ENCODE data around the gene LDB1. TPM values are rescaled to one million over a fixed set of nuclear protein-coding genes. Genes with fewer than 3 reads are reported as not detected.

The LDB1 gene
- total RNA-seq, 1 experiment from 2014 or later = 63.9 TPM

GRCh38 chr10:102123223-102123622 lies 3.1 kb upstream of the LDB1 start (continued):
- TF ChIP-seq ELF1 (IDR thresholded peaks at IDR 0.05; ENCODE audit: borderline replicate concordance, low read depth) = no peak
- TF ChIP-seq, protein P1, sequence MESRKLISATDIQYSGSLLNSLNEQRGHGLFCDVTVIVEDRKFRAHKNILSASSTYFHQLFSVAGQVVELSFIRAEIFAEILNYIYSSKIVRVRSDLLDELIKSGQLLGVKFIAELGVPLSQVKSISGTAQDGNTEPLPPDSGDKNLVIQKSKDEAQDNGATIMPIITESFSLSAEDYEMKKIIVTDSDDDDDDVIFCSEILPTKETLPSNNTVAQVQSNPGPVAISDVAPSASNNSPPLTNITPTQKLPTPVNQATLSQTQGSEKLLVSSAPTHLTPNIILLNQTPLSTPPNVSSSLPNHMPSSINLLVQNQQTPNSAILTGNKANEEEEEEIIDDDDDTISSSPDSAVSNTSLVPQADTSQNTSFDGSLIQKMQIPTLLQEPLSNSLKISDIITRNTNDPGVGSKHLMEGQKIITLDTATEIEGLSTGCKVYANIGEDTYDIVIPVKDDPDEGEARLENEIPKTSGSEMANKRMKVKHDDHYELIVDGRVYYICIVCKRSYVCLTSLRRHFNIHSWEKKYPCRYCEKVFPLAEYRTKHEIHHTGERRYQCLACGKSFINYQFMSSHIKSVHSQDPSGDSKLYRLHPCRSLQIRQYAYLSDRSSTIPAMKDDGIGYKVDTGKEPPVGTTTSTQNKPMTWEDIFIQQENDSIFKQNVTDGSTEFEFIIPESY (IDR thresholded peaks at IDR 0.05; ENCODE audit: extremely low read depth, insufficient replicate concordance, low read length) = no peak
- TF ChIP-seq ZNF274 (IDR thresholded peaks at IDR 0.05; ENCODE audit: low read depth, low read length) = no peak

DNA sequence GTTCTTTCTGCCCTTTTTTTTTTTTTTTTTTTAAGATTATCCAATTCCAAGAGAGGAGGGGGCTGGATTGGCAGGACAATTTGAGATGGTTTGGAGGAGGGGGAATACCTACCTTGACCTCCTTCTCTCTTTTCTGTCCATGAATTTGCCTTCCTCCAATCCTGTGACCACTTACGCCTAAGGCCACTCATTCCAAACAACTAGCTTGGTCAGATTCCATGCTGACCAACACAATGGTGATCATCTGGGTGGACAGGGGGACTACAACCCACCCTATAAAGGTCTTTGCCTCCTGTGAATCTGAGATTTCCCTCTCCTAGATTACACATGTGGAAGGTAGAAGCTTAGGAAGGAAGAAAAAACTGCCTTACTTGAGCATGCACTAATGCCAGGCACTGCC lies 2.3 kb upstream of the LDB1 start:
- Histone ChIP-seq H3K27me3 (ENCODE audit: insufficient read depth, low read length) (no peaks in the 10 kb centered on the region), H3K27ac (ENCODE audit: low read depth, low read length) (no peak overlapping the region), H3K4me3 (replicated peaks in 1 of 2; ENCODE audit: low read depth in 1 of 2, low read length in 2 of 2) (no peak overlapping the region), H3K4me1 (ENCODE audit: control insufficient read depth in 1 of 2, insufficient read depth in 2 of 2, low read length in 2 of 2) (peaks cover 31 to 52% of the 10 kb centered on the region in 2 experiments), H2AFZ (ENCODE audit: low read depth, low read length, poor library complexity, severe bottlenecking) (no peak overlapping the region), H3K36me3 (ENCODE audit: control insufficient read depth in 1 of 2, insufficient read depth in 2 of 2, low read length in 2 of 2) (no peaks in the 10 kb centered on the region), H3K4me2 (ENCODE audit: low read length) (no peak overlapping the region), H3K9me3 (ENCODE audit: control insufficient read depth in 1 of 2, insufficient read depth in 1 of 2, low read depth in 1 of 2, low read length in 2 of 2) (no peaks in the 10 kb centered on the region), H3K9me2 (ENCODE audit: insufficient read depth) (no peaks in the 10 kb centered on the region), H3K79me2 (ENCODE audit: insufficient read depth, low read length) (peaks cover 20% of the 10 kb centered on the region; the same call in 1 of the 2 replicates), H4K20me1 (ENCODE audit: insufficient read depth) (no peaks in the 10 kb centered on the region), H3K9ac (ENCODE audit: low read length) (no peak overlapping the region)
- RAD21 ChIA-PET (ENCODE audit: low non-redundant PET in 1 of 2, low total read pairs in 2 of 2, uncharacterized antibody in 2 of 2, unreplicated experiment in 2 of 2) = no interaction called here
- ATAC-seq (no peak), DNase-seq (ENCODE audit: low read depth, low spot score) (no peak)
- intact Hi-C loops (cut with micrococcal nuclease) = no loop called here
- CTCF ChIA-PET = interaction anchor here (1.0 kb wide), 1 partner anchor 16 kb away, joined by 3 read pairs; no protein-coding TSS in a partner anchor
- POLR2A ChIA-PET = interaction anchor here (0.6 kb wide), 2 partner anchors 283 to 287 kb away, joined by 3 read pairs; no protein-coding TSS in a partner anchor
- no TSS peak for BruUV-seq (replicated peaks)
- TF ChIP-seq ZNF274 (IDR thresholded peaks at IDR 0.05; ENCODE audit: low read depth, low read length) = no peak
- TF ChIP-seq CEBPB (IDR thresholded peaks at IDR 0.05; ENCODE audit: low read depth) = no peak
- no peak for TF ChIP-seq TCF7L2 (IDR thresholded peaks at IDR 0.05; ENCODE audit: borderline replicate concordance, extremely low read depth, insufficient read depth, insufficient read length)
- TF ChIP-seq, protein P2, sequence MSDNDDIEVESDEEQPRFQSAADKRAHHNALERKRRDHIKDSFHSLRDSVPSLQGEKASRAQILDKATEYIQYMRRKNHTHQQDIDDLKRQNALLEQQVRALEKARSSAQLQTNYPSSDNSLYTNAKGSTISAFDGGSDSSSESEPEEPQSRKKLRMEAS (IDR thresholded peaks at IDR 0.05) = no peak
- TF ChIP-seq CBX3 (IDR thresholded peaks at IDR 0.05; ENCODE audit: low read depth) = no peak
- no peak for TF ChIP-seq FOSL1 (IDR thresholded peaks at IDR 0.05; ENCODE audit: low read depth)
- no peak for TF ChIP-seq EGR1 (IDR thresholded peaks at IDR 0.05; ENCODE audit: low read depth)
- TF ChIP-seq YY1 (IDR thresholded peaks at IDR 0.05; ENCODE audit: extremely low read depth, insufficient replicate concordance, low read depth, low read length) = no peak
- TF ChIP-seq ZFX (IDR thresholded peaks at IDR 0.05) = no peak
- TF ChIP-seq, protein P1 (IDR thresholded peaks at IDR 0.05; ENCODE audit: extremely low read depth, insufficient replicate concordance, low read length) = no peak
- no peak for TF ChIP-seq POLR2A (IDR thresholded peaks at IDR 0.05; ENCODE audit: borderline replicate concordance, extremely low read depth, insufficient read depth, insufficient read length)
- no peak for TF ChIP-seq RAD21 (IDR thresholded peaks at IDR 0.05; ENCODE audit: low read depth)
- no peak for TF ChIP-seq ELF1 (IDR thresholded peaks at IDR 0.05; ENCODE audit: borderline replicate concordance, low read depth)
- no peak for TF ChIP-seq EZH2phosphoT487 (IDR thresholded peaks at IDR 0.05; ENCODE audit: borderline replicate concordance)
- TF ChIP-seq, protein P3, sequence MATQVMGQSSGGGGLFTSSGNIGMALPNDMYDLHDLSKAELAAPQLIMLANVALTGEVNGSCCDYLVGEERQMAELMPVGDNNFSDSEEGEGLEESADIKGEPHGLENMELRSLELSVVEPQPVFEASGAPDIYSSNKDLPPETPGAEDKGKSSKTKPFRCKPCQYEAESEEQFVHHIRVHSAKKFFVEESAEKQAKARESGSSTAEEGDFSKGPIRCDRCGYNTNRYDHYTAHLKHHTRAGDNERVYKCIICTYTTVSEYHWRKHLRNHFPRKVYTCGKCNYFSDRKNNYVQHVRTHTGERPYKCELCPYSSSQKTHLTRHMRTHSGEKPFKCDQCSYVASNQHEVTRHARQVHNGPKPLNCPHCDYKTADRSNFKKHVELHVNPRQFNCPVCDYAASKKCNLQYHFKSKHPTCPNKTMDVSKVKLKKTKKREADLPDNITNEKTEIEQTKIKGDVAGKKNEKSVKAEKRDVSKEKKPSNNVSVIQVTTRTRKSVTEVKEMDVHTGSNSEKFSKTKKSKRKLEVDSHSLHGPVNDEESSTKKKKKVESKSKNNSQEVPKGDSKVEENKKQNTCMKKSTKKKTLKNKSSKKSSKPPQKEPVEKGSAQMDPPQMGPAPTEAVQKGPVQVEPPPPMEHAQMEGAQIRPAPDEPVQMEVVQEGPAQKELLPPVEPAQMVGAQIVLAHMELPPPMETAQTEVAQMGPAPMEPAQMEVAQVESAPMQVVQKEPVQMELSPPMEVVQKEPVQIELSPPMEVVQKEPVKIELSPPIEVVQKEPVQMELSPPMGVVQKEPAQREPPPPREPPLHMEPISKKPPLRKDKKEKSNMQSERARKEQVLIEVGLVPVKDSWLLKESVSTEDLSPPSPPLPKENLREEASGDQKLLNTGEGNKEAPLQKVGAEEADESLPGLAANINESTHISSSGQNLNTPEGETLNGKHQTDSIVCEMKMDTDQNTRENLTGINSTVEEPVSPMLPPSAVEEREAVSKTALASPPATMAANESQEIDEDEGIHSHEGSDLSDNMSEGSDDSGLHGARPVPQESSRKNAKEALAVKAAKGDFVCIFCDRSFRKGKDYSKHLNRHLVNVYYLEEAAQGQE (IDR thresholded peaks at IDR 0.05; ENCODE audit: low read depth) = no peak
- TF ChIP-seq SP1 (IDR thresholded peaks at IDR 0.05; ENCODE audit: low read depth) = no peak
- TF ChIP-seq EZH2 (IDR thresholded peaks at IDR 0.05) = no peak
- TF ChIP-seq JUND (IDR thresholded peaks at IDR 0.05) = no peak

Data from HCT116 (cell line).